HUES6 (cell line): ENCODE data around the gene KRTAP9-9.
"Not testable (repeated sequence)": the region's sequence is repeated elsewhere in the genome, so short reads cannot be mapped to it uniquely, and the experiment has no call there.

Source experiments
- H3K27ac ChIP-seq: 2 replicates; pipeline ENCODE4 v1.7.0; 2013; ENCODE audit warnings: low read depth, mild to moderate bottlenecking, low read length, inconsistent platforms
- H3K27me3 ChIP-seq: 2 replicates; pipeline ENCODE4 v1.6.1; 2013; ENCODE audit warnings: low read length; ENCODE audit not compliant: control insufficient read depth, insufficient read depth
- H3K36me3 ChIP-seq: 2 replicates; pipeline ENCODE4 v1.6.1; 2013; ENCODE audit warnings: low read length; ENCODE audit not compliant: control insufficient read depth, insufficient read depth
- H3K4me1 ChIP-seq: 2 replicates; pipeline ENCODE4 v1.6.1; 2013; ENCODE audit warnings: low read length; ENCODE audit not compliant: control insufficient read depth, insufficient read depth
- H3K4me3 ChIP-seq: 2 replicates; pipeline ENCODE4 v1.5.1; 2013; ENCODE audit warnings: low read depth, low read length
- H3K9ac ChIP-seq: one replicate; pipeline ENCODE4 v1.6.1; 2013; ENCODE audit warnings: mild to moderate bottlenecking, low read length
- H3K9me3 ChIP-seq: 2 replicates; pipeline ENCODE4 v1.6.1; 2013; ENCODE audit warnings: low read depth, low read length; ENCODE audit not compliant: control insufficient read depth, insufficient read depth

The KRTAP9-9 gene

GRCh38 chr17:41237116-41237515, 18.1 kb upstream of the KRTAP9-9 start:
- H3K36me3 ChIP-seq, H3K9me3 ChIP-seq, H3K9ac ChIP-seq, H3K4me3 ChIP-seq, H3K4me1 ChIP-seq, H3K27ac ChIP-seq: not testable (repeated sequence)
- H3K27me3 ChIP-seq = peaks cover 15% of the 10 kb centered on the region

GRCh38 chr17:41237949-41238437, 17.2 kb upstream of the KRTAP9-9 start, which contains the start of gene KRTAP9-8:
Gene KRTAP9-8, plus strand, starts transcription at chr17:41237999. Its CDS starts 53 bp downstream, at chr17:41238052.
- H3K4me1 ChIP-seq, H3K36me3 ChIP-seq, H3K27ac ChIP-seq, H3K4me3 ChIP-seq, H3K9me3 ChIP-seq, H3K9ac ChIP-seq: not testable (repeated sequence)
- peaks cover 15% of the 10 kb centered on the region for H3K27me3 ChIP-seq

DNA sequence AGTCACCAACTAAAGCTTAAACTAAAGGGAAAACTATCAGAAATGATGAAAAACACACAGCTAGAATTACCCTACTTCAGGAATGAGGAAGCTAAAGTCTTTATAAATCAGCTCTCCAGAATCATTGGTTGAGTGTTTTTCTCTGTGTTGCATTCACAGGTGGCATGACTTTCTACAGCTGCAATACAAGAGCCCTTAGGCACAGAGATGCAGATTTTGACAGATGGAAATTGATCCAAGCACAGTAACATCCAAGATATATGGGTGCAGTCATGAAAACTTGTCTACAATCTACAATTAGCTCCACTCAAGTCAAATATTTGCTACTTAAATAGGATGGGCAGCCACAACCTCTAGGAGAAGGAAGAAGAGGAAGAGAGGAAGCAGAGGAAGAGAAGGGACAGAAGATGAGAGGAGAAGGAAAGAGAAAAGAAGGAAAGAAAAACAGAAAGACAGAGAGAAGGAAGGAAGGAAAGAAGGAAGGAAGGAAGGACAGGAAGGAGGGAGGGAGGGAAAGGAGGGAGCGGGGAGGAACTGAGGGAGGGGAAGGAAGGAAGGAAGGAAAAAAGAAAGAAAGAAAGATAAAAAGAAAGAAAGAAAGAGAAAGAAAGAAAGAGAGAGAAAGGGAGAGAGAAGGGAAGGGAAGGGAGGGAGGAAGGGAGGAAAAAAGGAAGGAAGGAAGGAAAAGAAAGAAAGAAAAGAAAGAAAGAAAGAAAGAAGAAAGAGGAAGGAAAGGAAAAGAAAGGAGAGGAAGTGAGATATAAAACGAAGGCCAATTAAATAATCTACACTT, 8.0 kb upstream of the KRTAP9-9 start:
- H3K9me3 ChIP-seq, H3K36me3 ChIP-seq, H3K4me1 ChIP-seq, H3K27ac ChIP-seq, H3K9ac ChIP-seq, H3K4me3 ChIP-seq: not testable (repeated sequence)
- H3K27me3 ChIP-seq = peaks cover 23% of the 10 kb centered on the region; the same call in 1 of the 2 replicates

DNA sequence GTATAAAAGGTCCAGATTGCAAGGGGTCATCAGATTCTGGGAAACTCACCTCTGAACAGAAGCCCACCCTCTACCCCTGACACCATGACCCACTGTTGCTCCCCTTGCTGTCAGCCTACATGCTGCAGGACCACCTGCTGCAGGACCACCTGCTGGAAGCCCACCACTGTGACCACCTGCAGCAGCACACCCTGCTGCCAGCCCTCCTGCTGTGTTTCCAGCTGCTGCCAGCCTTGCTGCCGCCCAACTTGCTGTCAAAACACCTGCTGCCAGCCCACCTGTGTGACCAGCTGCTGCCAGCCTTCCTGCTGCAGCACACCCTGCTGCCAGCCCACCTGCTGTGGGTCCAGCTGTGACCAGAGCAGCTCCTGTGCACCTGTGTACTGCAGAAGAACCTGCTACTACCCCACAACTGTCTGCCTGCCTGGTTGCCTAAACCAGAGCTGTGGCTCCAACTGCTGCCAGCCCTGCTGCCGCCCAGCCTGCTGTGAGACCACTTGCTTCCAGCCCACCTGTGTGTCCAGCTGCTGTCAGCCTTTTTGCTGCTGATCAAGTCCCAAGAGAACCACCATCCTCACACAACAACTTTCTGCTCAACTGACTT, 5.4 kb upstream of the KRTAP9-9 start, which contains the start of gene KRTAP9-4:
KRTAP9-4 (plus strand) TSS at position 51 of the 604 bp plus-strand sequence; CDS start at position 85, 34 bp downstream.
- H3K4me1 ChIP-seq, H3K9ac ChIP-seq, H3K36me3 ChIP-seq, H3K4me3 ChIP-seq, H3K27ac ChIP-seq, H3K9me3 ChIP-seq: not testable (repeated sequence)
- H3K27me3 ChIP-seq = peaks cover 42% of the 10 kb centered on the region

- peaks cover 42% of the 10 kb centered on the region for H3K27me3 ChIP-seq
- H3K36me3 ChIP-seq = no peaks in the 10 kb centered on the region
- H3K4me3 ChIP-seq = no peak overlapping the region
- no peaks in the 10 kb centered on the region for H3K4me1 ChIP-seq
- no peak overlapping the region for H3K27ac ChIP-seq
- no peak overlapping the region for H3K9ac ChIP-seq
- no peaks in the 10 kb centered on the region for H3K9me3 ChIP-seq
These were observed 3.9 kb upstream of the KRTAP9-9 start for GRCh38 chr17:41251261-41251660.

DNA sequence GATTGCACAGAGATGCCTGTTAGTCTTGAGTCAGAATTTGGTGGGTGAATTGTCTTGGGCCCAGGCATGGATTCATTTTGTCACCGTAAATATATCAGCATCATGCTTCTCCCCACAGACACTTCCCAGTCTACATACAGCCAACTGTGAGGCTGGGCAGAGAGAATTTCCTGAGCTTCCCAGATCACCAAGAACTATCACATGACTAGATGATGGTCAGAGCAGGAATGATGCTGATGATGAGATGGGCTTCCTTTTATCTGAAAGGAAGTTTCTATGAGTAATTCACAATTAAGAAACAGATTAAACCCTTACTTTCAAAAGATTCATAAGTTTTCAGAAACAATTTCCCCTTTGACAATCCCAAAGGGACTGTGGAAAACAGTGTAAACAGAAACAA, 323 bp upstream of the KRTAP9-9 start:
- Histone ChIP-seq H3K36me3 (no peaks in the 10 kb centered on the region), H3K4me1 (no peaks in the 10 kb centered on the region), H3K27me3 (peaks cover 48% of the 10 kb centered on the region), H3K4me3 (no peak overlapping the region), H3K27ac (no peak overlapping the region), H3K9me3 (no peaks in the 10 kb centered on the region), H3K9ac (no peak overlapping the region)

DNA sequence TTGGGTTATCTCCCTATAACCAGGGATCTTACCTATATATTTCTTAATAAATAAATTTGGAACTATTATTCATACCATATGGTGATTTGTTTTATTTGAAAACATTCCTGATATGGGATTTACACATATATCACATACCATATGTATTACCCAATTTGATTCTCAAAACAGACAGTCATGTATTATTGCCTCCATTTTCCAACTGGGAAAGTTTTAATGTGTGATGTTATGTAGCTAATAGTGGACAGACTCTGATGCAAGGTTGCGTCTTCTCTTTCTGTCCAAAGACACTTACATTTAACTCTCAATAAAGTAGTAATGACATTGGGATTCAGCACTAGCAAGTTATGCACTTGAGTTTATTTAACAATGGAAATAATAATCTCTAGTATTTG, 1.1 kb downstream of the KRTAP9-9 start:
- H3K9me3 ChIP-seq = no peaks in the 10 kb centered on the region
- H3K4me1 ChIP-seq = no peaks in the 10 kb centered on the region
- no peaks in the 10 kb centered on the region for H3K36me3 ChIP-seq
- H3K27me3 ChIP-seq = peaks cover 44% of the 10 kb centered on the region
- H3K27ac ChIP-seq = no peak overlapping the region
- no peak overlapping the region for H3K9ac ChIP-seq
- no peak overlapping the region for H3K4me3 ChIP-seq

- H3K27ac ChIP-seq = no peak overlapping the region
- H3K4me3 ChIP-seq = no peak overlapping the region
- H3K27me3 ChIP-seq = peaks cover 34% of the 10 kb centered on the region
- no peaks in the 10 kb centered on the region for H3K36me3 ChIP-seq
- no peaks in the 10 kb centered on the region for H3K9me3 ChIP-seq
- H3K4me1 ChIP-seq = no peaks in the 10 kb centered on the region
- no peak overlapping the region for H3K9ac ChIP-seq
These were observed 3.2 kb downstream of the KRTAP9-9 start for GRCh38 chr17:41258406-41258805.

DNA sequence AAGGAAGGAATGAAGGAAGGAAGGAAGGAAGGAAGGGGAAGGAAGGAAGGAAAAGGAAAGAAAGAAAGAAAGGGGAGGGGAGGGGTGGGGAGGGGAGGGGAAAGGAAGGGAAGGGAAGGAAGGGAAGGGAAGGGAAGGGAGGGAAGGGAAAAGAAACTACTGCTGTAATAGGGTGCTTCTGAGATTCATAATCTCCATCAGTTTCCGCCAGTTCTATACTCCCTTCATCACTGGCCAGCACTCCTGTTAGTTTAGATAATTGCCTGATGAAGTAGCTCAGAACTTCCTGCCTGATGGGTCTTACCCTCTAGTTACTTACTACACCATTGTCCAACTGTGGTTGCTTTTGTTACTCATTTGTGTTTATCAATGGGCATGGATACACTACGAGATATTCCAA, 8.0 kb downstream of the KRTAP9-9 start:
- Histone ChIP-seq H3K4me3 (no peak overlapping the region), H3K9me3 (no peaks in the 10 kb centered on the region), H3K27me3 (peaks cover 33% of the 10 kb centered on the region; the same call in 1 of the 2 replicates), H3K4me1 (no peaks in the 10 kb centered on the region), H3K36me3 (no peaks in the 10 kb centered on the region), H3K27ac (no peak overlapping the region), H3K9ac (no peak overlapping the region)

DNA sequence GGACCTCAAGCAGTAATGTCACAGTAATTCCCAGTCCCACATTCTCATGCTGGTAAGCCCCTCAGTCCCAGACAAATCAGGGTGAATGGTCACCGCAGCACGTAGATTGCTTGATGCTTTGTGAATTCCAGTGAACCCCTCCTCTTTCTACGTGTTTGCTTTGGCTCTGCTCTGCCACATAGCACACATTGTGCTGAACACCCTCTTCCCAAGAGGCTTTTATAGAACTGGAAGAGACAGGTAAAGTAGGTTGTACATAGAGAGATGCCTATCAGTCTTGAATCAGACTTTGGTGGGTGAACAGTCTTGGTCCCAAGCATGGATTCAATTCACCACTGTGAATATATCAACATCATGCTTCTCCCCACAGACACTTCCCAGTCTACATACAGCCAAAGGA, 9.4 kb downstream of the KRTAP9-9 start:
- H3K9me3 ChIP-seq = no peaks in the 10 kb centered on the region
- no peak overlapping the region for H3K9ac ChIP-seq
- H3K27me3 ChIP-seq = peaks cover 23% of the 10 kb centered on the region; the same call in 1 of the 2 replicates

DNA sequence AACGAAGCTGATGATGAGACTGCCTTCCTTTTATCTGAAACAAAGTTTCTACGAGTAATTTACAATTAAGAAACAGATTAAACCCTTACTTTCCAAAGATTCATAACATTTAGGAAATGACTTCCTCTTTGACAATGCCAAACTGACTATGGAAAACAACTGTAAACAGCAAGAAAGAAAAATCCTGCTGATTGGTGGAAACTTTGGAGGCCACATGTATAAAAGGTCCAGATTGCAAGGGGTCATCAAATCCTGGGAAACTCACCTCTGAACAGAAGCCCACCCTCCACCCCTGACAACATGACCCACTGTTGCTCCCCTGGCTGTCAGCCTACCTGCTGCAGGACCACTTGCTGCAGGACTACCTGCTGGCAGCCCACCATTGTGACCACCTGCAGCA, 9.9 kb downstream of the KRTAP9-9 start, which contains the start of gene KRTAP9-6:
KRTAP9-6 (plus strand) TSS at position 301 of the 400 bp plus-strand sequence; CDS start at position 301, 0 bp downstream.
- H3K9me3 ChIP-seq = no peaks in the 10 kb centered on the region

More for the DNA sequence above, 9.4 kb downstream of the KRTAP9-9 start:
- Histone ChIP-seq H3K4me1 (no peaks in the 10 kb centered on the region), H3K27ac (no peak overlapping the region), H3K36me3 (no peaks in the 10 kb centered on the region), H3K4me3 (no peak overlapping the region)

More for the DNA sequence above, 9.9 kb downstream of the KRTAP9-9 start, which contains the start of gene KRTAP9-6:
- H3K4me1 ChIP-seq = no peaks in the 10 kb centered on the region
- H3K27ac ChIP-seq = no peak within 1 kb of the TSS
- H3K4me3 ChIP-seq = no peak within 1 kb of the TSS
- H3K36me3 ChIP-seq = no peaks in the 10 kb centered on the region
- H3K9ac ChIP-seq = no peak within 1 kb of the TSS
- H3K27me3 ChIP-seq = peaks cover 23% of the 10 kb centered on the region; the same call in 1 of the 2 replicates
